Esophagus muscularis mucosa (tissue), 3 donors: ENCODE data around the gene PAFAH1B2.

Experiments
- CTCF ChIP-seq, 3 experiments: fragments of 200-600 bp in 2 of 3; fragments of 450-650 bp in 1 of 3; sonication (generic) in 2 of 3; IDR thresholded peaks; one replicate each; pipeline ENCODE4 v1.5.1; 2017 to 2019; ENCODE audit warnings: antibody characterized with exemption in 3 of 3, mild to moderate bottlenecking in 2 of 3, moderate library complexity in 1 of 3
- POLR2A ChIP-seq: fragments of 450-650 bp; IDR thresholded peaks from one replicate; pipeline ENCODE4 v1.6.1; 2017; ENCODE audit warnings: antibody characterized with exemption, moderate library complexity, mild to moderate bottlenecking, low read depth

GRCh38 chr11:117187799-117188481 is 43.9 kb downstream of the PAFAH1B2 start:
- TF ChIP-seq POLR2A (no peak), CTCF (IDR thresholded peaks at IDR 0.05) (no peak)
